Measurements from ENCODE around the gene SELENOV. TPM values are rescaled to one million over a fixed set of nuclear protein-coding genes. Genes with fewer than 3 reads are reported as not detected.

Gene SELENOV
- total RNA-seq, 2 experiments from 2014 or later: not detected

GRCh38 chr19:39520541-39521484 is 5.9 kb downstream of the SELENOV start:
- Mint-ChIP-seq H3K36me3 (ENCODE audit: low read depth) (no peaks in the 10 kb centered on the region), H3K4me1 (peaks cover 12% of the 10 kb centered on the region), H3K9me3 (ENCODE audit: low read depth) (no peaks in the 10 kb centered on the region), H3K27ac (no peak overlapping the region), H3K4me3 (no peak overlapping the region), H3K27me3 (peaks cover 14% of the 10 kb centered on the region)
- intact Hi-C loops (cut with DNase I, micrococcal nuclease): no loop called here
- CTCF ChIA-PET: no interaction called here
- POLR2A ChIA-PET: interaction anchor here (0.8 kb wide), 1 partner anchor 70 kb away, joined by 3 read pairs; no protein-coding TSS in a partner anchor
- DNase-seq: no peak
- no peak for ATAC-seq

GRCh38 chr19:39524495-39524894 is 9.6 kb downstream of the SELENOV start:
- Mint-ChIP-seq H3K27me3 (no peaks in the 10 kb centered on the region), H3K9me3 (ENCODE audit: low read depth) (no peaks in the 10 kb centered on the region), H3K4me3 (no peak overlapping the region), H3K36me3 (ENCODE audit: low read depth) (no peaks in the 10 kb centered on the region), H3K27ac (no peak overlapping the region), H3K4me1 (peaks cover 12% of the 10 kb centered on the region)
- intact Hi-C loops (cut with DNase I, micrococcal nuclease): no loop called here
- POLR2A ChIA-PET: no interaction called here
- CTCF ChIA-PET: interaction anchor here (0.7 to 1.9 kb wide), 5 partner anchors 9 to 84 kb away, joined by 3 to 12 read pairs (median 4); partner anchors contain the start of gene EID2B
- ATAC-seq (no peak), DNase-seq (no peak)

GRCh38 chr19:39525205-39525604 is 10.3 kb downstream of the SELENOV start:
- H3K4me1 Mint-ChIP-seq: peaks cover 13% of the 10 kb centered on the region
- no peaks in the 10 kb centered on the region for H3K9me3 Mint-ChIP-seq (ENCODE audit: low read depth)
- H3K36me3 Mint-ChIP-seq (ENCODE audit: low read depth): no peaks in the 10 kb centered on the region
- DNase-seq (no peak), ATAC-seq (no peak)
- H3K27me3 Mint-ChIP-seq: no peaks in the 10 kb centered on the region
- intact Hi-C loops (cut with DNase I, micrococcal nuclease): no loop called here
- ChIA-PET POLR2A (no interaction called here), CTCF (interaction anchor here (0.7 to 1.9 kb wide), 3 partner anchors 8 to 85 kb away, joined by 3 to 12 read pairs (median 4); partner anchors contain the start of gene EID2B)
- no peak overlapping the region for H3K27ac Mint-ChIP-seq
- H3K4me3 Mint-ChIP-seq: no peak overlapping the region

GRCh38 chr19:39531834-39532232 is 16.9 kb downstream of the SELENOV start:
- peaks cover 2% of the 10 kb centered on the region for H3K36me3 Mint-ChIP-seq (ENCODE audit: low read depth)
- intact Hi-C loops (cut with DNase I, micrococcal nuclease): loop anchor here (1.0 to 5.0 kb wide), 14 partner anchors 8 to 410 kb away; partner anchors contain the start of genes SAMD4B (in 2 of the 2), DLL3 (in 1 of the 2), EID2 (in 1 of the 2) and MED29 (in 1 of the 2)
- H3K9me3 Mint-ChIP-seq (ENCODE audit: low read depth): no peaks in the 10 kb centered on the region
- POLR2A ChIA-PET: interaction anchor here (0.6 to 1.6 kb wide), 3 partner anchors 57 to 96 kb away, joined by 3 to 13 read pairs (median 3); partner anchors contain the start of gene RPS16
- CTCF ChIA-PET: interaction anchor here (0.6 to 4.5 kb wide), 19 partner anchors 7 to 141 kb away, joined by 3 to 47 read pairs (median 5); partner anchors contain the start of genes MED29, PAF1, SELENOV and SUPT5H
- no peaks in the 10 kb centered on the region for H3K27me3 Mint-ChIP-seq
- H3K27ac Mint-ChIP-seq: peak overlapping the region; percentile 80
- H3K4me1 Mint-ChIP-seq: peaks cover 23% of the 10 kb centered on the region
- H3K4me3 Mint-ChIP-seq: peak overlapping the region; percentile 93
- ATAC-seq (no peak), DNase-seq (no peak)

- no peaks in the 10 kb centered on the region for H3K9me3 Mint-ChIP-seq (ENCODE audit: low read depth)
- CTCF ChIA-PET: interaction anchor here (0.6 to 4.5 kb wide), 24 partner anchors 8 to 141 kb away, joined by 3 to 47 read pairs (median 5); partner anchors contain the start of genes MED29, PAF1, RPS16 and SELENOV
- peak; percentile 97 for DNase-seq
- peak; percentile 97 for ATAC-seq
- intact Hi-C loops (cut with DNase I, micrococcal nuclease): loop anchor here (1.0 to 5.0 kb wide), 14 partner anchors 8 to 410 kb away; partner anchors contain the start of genes SAMD4B (in 2 of the 2), DLL3 (in 1 of the 2), EID2 (in 1 of the 2) and MED29 (in 1 of the 2)
- no peaks in the 10 kb centered on the region for H3K27me3 Mint-ChIP-seq
- peaks cover 3% of the 10 kb centered on the region for H3K36me3 Mint-ChIP-seq (ENCODE audit: low read depth)
- H3K4me1 Mint-ChIP-seq: peaks cover 26% of the 10 kb centered on the region
- peak within 1 kb of the TSS; percentile 93 for H3K4me3 Mint-ChIP-seq
- POLR2A ChIA-PET: interaction anchor here (0.6 to 1.6 kb wide), 3 partner anchors 57 to 97 kb away, joined by 3 to 13 read pairs (median 3); partner anchors contain the start of gene RPS16
- H3K27ac Mint-ChIP-seq: peak within 1 kb of the TSS; percentile 86
Measured at GRCh38 chr19:39532233-39533002, 17.5 kb downstream of the SELENOV start, which contains the start of gene EID2B. Gene EID2B, minus strand, starts transcription at chr19:39532852. Its CDS starts 50 bp downstream, at chr19:39532802.

GRCh38 chr19:39533003-39533512 is 18.1 kb downstream of the SELENOV start:
- ChIA-PET CTCF (interaction anchor here (0.7 to 4.5 kb wide), 19 partner anchors 9 to 142 kb away, joined by 3 to 47 read pairs (median 6); partner anchors contain the start of genes MED29, PAF1, RPS16 and SELENOV), POLR2A (interaction anchor here (1.4 to 1.6 kb wide), 2 partner anchors 58 to 97 kb away, joined by 3 to 13 read pairs; partner anchors contain the start of gene RPS16)
- Mint-ChIP-seq H3K4me1 (peaks cover 32% of the 10 kb centered on the region), H3K36me3 (ENCODE audit: low read depth) (peaks cover 9% of the 10 kb centered on the region), H3K9me3 (ENCODE audit: low read depth) (no peaks in the 10 kb centered on the region), H3K4me3 (peak overlapping the region; percentile 93), H3K27me3 (no peaks in the 10 kb centered on the region), H3K27ac (no peak overlapping the region)
- DNase-seq (no peak), ATAC-seq (peak; percentile 23)
- intact Hi-C loops (cut with DNase I, micrococcal nuclease): loop anchor here (5.0 kb wide), 4 partner anchors 36 to 411 kb away; partner anchors contain the start of genes SAMD4B (in 2 of the 2) and DLL3 (in 1 of the 2)

- POLR2A ChIA-PET: no interaction called here
- ATAC-seq: no peak
- H3K4me3 Mint-ChIP-seq: no peak overlapping the region
- no peaks in the 10 kb centered on the region for H3K27me3 Mint-ChIP-seq
- intact Hi-C loops (cut with DNase I, micrococcal nuclease): loop anchor here (5.0 kb wide), 4 partner anchors 36 to 411 kb away; partner anchors contain the start of genes SAMD4B (in 2 of the 2) and DLL3 (in 1 of the 2)
- CTCF ChIA-PET: interaction anchor here (0.6 to 4.5 kb wide), 18 partner anchors 9 to 316 kb away, joined by 3 to 47 read pairs (median 5); partner anchors contain the start of genes MED29, PAF1, RPS16 and SELENOV
- H3K27ac Mint-ChIP-seq: no peak overlapping the region
- DNase-seq: no peak
- peaks cover 13% of the 10 kb centered on the region for H3K36me3 Mint-ChIP-seq (ENCODE audit: low read depth)
- peaks cover 32% of the 10 kb centered on the region for H3K4me1 Mint-ChIP-seq
- no peaks in the 10 kb centered on the region for H3K9me3 Mint-ChIP-seq (ENCODE audit: low read depth)
Measured at GRCh38 chr19:39533791-39534190, 18.9 kb downstream of the SELENOV start.

GRCh38 chr19:39539165-39539517 is 24.2 kb downstream of the SELENOV start:
- POLR2A ChIA-PET: interaction anchor here (1.3 kb wide), 1 partner anchor 103 kb away, joined by 7 read pairs; the partner anchor contains the start of gene RPS16
- ATAC-seq: peak; percentile 35
- H3K27me3 Mint-ChIP-seq: no peaks in the 10 kb centered on the region
- CTCF ChIA-PET: interaction anchor here (0.6 to 2.5 kb wide), 6 partner anchors 12 to 285 kb away, joined by 3 to 16 read pairs (median 3); no protein-coding TSS in a partner anchor
- H3K9me3 Mint-ChIP-seq (ENCODE audit: low read depth): no peaks in the 10 kb centered on the region
- H3K27ac Mint-ChIP-seq: peak overlapping the region; percentile 92
- peak overlapping the region; percentile 84 for H3K4me3 Mint-ChIP-seq
- peaks cover 47% of the 10 kb centered on the region for H3K4me1 Mint-ChIP-seq
- H3K36me3 Mint-ChIP-seq (ENCODE audit: low read depth): peaks cover 13% of the 10 kb centered on the region
- DNase-seq: no peak
- intact Hi-C loops (cut with DNase I, micrococcal nuclease): no loop called here

- CTCF ChIA-PET: interaction anchor here (0.7 to 3.7 kb wide), 10 partner anchors 12 to 284 kb away, joined by 3 to 25 read pairs (median 4); no protein-coding TSS in a partner anchor
- ATAC-seq (peak; percentile 80), DNase-seq (peak; percentile 98)
- Mint-ChIP-seq H3K4me1 (peaks cover 53% of the 10 kb centered on the region), H3K9me3 (ENCODE audit: low read depth) (no peaks in the 10 kb centered on the region), H3K27ac (peak within 1 kb of the TSS; percentile 94), H3K4me3 (peak within 1 kb of the TSS; percentile 84), H3K27me3 (no peaks in the 10 kb centered on the region), H3K36me3 (ENCODE audit: low read depth) (peaks cover 13% of the 10 kb centered on the region)
- POLR2A ChIA-PET: interaction anchor here (1.3 kb wide), 1 partner anchor 104 kb away, joined by 7 read pairs; the partner anchor contains the start of gene RPS16
- intact Hi-C loops (cut with DNase I, micrococcal nuclease): loop anchor here (1.0 to 10.0 kb wide), 9 partner anchors 7 to 417 kb away; partner anchors contain the start of genes FBL (in 2 of the 2), EID2B (in 1 of the 2), PLEKHG2 (in 1 of the 2) and SUPT5H (in 1 of the 2)
Measured at GRCh38 chr19:39539518-39540332, 24.8 kb downstream of the SELENOV start, which contains the start of gene EID2. Gene EID2, minus strand, starts transcription at chr19:39540161. Its CDS starts 82 bp downstream, at chr19:39540079.

Measured in activated CD4-positive, alpha-beta T cell treated with anti-CD3 and anti-CD28 coated beads for 36 hours (primary cell).